Stimulated activated CD4-positive, alpha-beta T cell treated with anti-CD3 and anti-CD28 coated beads, Interleukin-12 subunit alpha, Interleukin-12 subunit beta, amount 100 ng/mL, for 4 hours (primary cell): ENCODE results near the gene KCNIP4.

ENCODE experiments used
- DNase-seq: peaks from one replicate; pipeline ENCODE4 v3.0.0-alpha.2; 2020

The KCNIP4 gene

DNA sequence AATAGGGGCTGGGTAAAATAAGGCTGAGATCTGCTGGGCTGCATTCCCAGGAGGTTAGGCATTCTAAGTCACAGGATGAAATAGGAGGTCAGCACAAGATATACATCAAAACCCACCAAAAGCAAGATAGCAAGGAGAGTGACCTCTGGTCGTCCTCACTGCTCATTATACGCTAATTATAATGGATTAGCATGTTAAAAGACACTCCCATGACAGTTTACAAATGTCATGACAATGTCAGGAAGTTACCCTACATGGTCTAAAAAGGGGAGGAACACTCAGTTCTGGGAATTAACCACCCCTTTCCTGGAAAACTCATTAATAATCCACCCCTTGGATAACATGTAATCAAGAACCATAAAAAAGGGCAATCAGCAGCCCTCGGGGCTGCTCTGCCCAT lies 403.6 kb downstream of the KCNIP4 start:
- no peak for DNase-seq

DNA sequence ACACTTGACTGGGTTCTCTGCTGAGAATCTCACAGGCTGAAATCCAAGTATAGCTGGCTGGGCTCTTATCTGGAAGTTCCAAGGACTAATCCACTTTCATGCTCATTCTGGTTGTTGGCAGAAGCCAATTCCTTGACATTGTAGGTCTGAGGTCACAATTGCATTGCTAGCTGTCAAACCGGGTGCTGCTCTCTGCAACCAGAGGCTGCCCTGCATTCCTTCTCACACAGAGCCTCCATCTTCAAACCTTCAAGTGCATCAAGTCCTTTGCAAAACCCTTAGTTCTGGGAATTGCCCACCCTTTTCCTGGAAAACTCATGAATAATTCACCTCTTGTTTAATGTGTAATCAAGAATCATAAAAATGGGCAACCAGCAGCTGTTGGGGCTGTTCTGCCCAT lies 404.2 kb downstream of the KCNIP4 start:
- DNase-seq = no peak

DNA sequence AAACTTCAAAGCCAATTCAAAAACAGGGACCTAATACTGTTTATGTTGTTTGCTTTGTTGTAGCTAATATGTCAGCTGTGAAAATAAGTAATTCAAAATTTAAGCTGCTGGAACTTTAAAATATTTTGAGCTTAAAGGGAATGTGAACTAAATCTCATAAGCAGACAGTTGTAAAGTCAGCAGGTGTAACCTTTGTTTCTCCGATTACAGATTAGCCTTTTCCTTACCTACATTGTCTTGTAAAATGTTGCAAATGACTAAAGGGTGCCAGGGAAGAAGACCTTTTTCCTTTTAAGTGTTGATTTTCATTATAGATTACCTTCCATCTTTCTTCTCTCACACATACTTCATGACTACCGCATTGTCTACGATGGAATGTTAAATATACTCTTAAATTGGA lies 405.1 kb downstream of the KCNIP4 start:
- DNase-seq = no peak

DNA sequence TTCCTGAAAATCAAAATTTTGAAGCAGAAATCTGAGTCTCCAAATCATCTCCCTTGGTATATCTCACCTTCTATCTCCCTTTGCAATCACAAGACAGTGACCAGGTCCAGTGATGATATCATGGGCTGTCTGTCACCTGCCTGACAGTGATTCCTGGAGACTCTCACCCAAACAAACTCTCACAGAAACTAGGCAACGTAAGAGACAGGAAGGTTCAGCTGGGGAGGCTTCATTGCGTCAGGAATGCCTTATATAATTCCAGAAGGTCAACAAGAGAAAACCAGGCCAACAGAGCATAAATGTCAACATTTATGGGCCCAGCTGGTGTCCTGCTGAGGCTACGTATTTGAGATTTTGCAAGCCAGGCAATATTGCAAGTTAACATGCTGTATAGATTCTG lies 412.7 kb downstream of the KCNIP4 start:
- DNase-seq = no peak

DNA sequence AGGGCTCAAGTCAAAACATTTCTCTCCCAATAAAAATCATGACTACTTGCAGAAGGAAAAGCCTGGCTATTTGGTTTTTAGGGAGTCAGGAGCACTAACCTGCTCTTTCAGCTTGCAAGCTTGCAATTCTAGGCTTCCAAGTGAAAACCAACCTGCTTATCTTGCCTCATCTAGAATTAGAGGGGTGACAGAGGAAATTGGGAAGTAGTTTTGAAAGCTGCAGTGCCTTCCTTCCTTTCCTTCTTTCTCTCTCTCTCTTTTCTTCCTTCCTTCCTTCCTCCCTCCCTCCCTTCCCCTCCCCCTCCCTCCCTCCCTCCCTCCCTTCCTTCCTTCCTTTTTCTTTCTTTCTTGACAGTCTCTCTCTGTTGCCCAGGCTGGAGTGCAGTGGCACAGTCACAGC lies 417.5 kb downstream of the KCNIP4 start:
- DNase-seq = no peak

DNA sequence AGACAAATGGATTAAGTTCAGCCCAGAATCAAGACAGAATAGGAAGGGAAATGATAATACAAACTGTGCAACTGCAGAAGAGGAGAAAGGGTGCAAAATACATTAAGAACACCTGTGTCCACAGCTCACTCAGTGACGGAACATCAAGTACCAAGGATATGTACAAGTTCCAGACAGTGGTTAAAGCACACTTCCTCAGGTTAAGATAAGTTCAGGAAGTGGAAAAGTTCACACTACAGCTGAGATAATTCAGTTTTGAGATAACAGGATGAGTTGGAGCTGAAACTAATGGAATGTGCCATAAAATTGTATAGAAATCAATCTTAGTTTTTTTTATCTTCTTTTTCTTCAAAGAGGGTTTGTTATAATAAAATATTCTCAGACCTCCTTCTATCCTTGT lies 419.4 kb downstream of the KCNIP4 start:
- no peak for DNase-seq

DNA sequence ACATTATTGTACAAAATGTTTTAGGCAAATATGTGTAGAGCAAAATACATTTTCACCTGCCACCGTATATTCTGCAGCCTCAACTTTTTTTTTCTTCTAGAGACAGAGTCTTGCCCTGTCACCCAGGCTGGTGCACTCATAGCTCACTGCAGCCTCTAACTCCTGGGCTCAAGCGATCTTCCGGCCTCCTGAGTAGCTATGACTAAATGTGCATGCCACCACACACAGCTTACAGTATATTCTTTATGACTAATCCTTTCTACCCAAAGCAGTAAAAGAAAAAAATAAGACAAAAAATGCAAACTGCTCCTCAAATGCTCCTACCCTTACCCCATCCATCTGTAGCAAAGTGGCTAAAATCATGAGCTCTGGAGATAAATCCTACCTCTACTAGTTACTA lies 426.3 kb downstream of the KCNIP4 start:
- no peak for DNase-seq

DNA sequence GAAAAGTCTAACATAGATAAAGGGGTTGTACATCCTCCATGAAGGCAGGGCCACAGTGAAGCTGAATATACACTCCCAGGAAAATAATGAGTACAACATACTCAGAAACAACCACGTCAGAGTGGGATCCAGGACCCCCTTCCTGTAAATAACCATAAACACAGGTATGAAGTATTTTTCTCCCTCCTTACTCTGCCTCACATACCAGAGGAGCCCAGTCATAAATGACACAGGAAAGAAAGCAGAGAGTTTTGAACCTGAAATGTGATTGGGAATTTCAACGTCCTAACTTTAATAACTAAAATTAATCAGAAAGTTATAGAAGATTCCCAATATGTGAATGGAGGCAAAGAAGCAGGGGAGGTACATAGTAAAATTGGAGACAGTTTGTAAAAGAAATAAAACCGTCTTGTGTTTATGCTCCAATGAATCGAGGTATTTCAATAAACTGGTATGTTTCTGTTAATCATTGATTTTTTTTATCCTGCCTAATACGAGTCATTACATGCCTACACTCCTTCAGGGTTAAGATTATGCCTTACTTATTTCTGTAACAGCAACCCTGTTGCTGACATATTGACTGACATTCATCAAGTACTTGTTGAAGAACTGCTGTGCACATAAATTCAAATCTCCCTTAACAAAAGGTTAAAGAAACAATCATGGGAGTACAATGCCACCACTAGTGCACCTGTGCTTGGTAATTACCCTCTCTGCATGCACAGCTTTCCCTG lies 431.3 kb downstream of the KCNIP4 start:
- DNase-seq = no peak

DNA sequence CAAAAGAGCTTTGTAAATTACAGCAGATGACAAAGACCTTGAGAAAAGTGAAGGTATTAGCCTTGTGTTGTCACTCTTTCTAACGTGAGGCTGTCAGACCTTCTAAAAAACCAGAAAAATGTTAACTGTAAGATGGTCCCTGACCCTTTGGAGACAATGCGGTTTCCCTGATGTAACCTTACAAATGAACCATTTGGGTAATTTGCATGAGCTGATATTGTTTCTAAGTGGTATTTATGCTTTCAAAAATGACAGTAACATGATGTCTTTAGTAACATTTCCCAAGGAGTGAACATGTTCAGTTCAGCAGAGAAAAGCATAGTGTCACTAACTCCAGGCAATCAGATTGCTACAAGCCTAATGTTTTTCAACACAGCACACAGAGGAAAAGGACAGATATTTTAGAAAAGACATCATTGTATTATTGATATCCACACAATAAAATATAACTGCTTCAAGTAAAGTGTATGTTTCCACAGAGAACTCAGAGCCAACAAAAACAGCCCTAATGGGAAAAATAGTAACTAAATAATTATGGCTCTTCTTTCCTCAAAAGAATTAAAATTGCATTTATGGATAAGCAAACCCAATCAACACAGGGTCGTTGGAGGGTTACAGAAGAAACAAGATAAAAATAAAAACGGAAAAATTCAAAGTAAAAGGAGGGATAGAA lies 434.4 kb downstream of the KCNIP4 start:
- DNase-seq = no peak

DNA sequence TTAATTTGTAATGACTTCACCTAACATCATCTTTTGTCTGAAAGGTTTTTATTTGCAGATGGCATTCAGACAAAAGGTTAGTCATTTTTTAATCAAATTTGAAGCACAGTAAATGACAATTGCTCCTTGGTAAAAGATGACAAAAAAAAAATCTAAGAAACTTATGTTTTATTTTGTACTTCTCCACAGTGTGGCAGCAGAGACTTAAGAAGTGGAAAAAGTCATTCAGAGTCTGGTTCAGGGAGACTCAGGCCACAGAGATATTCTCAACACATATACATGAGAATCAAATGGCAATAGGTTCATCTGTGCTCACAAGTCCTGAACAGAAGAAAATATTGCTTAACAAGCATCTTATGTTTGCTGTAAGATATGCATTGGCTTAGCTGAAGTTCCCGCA lies 436.2 kb downstream of the KCNIP4 start:
- DNase-seq = no peak

DNA sequence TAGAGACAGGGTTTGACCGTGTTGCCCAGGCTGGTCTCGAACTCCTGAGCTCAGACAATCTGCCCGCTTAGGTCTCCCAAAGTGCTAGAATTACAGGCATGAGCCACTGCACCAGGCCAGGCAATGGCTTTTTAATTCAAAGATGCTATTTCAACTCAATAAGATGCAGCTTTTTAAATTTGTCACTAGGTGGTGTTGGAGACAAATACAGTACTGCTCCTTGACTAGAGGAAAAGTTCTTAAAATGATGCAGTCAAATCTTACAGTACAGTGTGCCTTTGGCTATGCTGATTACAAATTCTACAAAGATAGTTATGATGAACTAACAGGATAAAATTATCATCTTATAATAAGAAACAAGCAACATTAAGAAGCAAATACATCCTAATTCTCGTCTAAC lies 441.1 kb downstream of the KCNIP4 start:
- DNase-seq = no peak

DNA sequence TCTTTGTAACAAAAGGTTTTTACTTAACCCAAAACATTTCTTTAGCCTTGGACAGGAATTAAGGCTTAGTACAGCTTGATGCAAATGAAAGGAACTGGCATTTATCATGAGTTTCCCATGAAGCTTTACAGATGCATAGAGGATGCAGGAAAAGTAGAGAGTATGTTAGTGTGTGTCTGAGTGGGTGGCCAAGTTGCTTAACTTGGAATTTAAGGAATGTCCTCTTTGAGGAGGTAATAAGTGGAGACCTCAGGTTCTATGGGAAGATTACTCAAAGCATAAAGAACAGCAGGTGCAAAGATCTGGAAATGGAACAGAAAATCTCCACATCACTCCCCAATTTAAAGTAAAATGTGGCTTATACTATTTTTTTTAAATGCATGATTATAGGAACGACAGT lies 457.9 kb downstream of the KCNIP4 start:
- no peak for DNase-seq

DNA sequence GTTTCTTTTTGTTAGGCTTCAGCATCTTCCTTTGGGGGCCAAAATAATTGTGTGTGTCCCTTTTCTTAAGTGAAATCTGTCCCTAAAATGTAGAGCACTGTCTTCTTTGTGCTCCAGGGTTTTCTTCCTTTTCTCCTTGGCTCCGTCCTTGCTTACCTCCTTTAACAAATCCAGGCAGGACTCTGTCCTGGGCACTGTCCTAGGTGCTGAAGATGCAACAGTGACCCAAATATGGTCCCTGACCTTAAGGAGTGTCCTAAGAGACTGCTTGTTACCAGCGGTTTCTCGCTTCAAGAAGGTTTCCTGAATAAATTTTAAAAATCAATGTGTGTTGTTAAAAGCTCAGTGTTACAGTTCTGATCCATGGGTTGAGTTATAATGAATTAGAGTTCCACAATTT lies 471.8 kb downstream of the KCNIP4 start:
- no peak for DNase-seq

DNA sequence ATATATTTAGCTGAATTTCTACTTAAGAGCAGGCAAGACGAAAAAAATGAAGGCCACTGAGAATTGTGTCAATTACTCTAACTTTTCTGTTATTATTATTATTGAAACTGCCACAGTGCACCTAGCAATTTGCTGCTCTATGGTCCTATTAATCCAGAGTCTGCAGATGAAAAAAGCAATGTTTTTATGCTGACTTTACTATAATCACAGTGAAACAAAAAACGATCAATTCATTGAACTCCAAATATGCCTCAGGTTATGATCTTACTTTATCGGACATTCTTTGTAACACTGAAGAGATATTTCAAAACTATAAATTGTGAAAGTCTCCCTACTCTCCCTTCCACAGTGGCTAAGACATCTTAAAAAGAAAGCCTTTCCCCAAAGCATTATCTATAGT lies 474.4 kb downstream of the KCNIP4 start:
- DNase-seq = no peak

DNA sequence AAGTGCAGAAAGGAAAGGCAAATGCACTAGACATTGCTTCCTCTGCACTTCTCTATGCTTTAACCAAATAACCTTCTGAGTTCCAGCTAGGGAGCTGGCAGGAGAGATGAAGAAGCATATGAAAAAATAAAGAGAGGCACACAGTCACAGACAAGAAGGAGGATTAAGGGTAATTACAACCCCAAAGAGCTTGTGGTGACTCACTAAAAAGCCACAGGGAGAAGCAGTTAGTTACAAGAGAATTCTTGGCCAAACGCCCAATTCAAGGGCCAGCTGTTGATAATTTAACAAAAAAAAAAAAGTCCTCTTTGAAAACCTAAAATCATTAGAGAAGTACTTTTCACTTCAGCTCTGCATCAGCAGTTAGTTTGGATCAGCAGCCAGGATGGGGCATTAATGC lies 478.0 kb downstream of the KCNIP4 start:
- DNase-seq = no peak

DNA sequence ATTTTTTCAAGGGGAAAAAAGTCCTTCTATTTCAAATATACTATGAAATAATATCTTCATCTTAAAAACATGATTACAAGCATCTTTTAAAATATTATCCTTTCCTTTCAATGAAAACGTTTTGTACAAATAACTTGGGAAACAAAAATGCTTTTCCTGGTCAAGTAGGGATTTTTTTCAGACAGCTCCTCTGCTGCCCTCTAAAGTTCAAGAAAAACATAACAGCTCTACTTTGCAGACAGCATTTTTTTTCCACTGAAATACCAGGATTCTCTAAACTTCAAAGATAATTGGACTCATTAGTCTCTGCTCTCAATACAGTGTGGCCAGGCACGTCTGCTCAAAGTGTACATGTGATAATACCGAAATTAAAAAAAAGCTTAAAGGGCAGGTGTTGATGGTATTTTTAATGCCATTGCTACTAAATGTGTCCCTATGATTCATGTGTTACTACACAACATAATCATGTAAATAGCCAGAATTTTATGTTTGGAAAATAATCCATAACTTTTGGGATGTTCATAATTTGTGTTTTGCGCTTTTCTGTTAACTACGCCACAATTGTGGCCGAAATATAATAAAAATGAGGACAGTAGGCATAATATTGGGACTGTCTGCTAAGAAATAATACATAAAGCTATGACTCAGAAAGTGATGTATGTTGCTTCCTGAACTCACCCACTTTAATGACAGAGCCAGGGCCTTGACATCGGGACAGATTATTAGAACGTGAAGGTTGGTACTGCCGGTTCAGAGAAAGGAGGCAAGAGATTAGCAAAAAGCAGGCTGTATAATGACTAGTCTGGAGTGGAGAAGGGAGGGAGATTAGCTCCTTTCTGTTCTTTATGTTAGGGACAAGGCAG lies 478.9 kb downstream of the KCNIP4 start:
- DNase-seq = no peak

DNA sequence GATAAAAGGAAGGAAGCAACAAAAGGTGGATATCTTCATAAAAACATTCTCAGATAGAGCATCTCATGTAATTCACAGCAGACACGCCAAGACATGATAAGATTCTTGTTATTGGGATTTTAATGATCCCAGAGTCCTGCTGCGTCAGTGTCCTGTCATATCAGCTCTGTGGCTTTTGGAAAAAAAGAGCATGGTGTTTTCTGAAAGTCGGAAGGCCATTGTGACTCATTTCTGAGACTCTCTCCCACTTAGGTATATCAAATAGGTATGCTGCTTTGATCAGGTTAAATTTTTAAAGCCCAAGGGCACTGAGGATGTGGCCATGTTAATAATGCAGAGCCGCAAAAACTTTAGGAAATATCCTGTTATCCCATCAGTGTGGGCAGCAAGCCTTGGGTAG lies 481.0 kb downstream of the KCNIP4 start:
- no peak for DNase-seq

DNA sequence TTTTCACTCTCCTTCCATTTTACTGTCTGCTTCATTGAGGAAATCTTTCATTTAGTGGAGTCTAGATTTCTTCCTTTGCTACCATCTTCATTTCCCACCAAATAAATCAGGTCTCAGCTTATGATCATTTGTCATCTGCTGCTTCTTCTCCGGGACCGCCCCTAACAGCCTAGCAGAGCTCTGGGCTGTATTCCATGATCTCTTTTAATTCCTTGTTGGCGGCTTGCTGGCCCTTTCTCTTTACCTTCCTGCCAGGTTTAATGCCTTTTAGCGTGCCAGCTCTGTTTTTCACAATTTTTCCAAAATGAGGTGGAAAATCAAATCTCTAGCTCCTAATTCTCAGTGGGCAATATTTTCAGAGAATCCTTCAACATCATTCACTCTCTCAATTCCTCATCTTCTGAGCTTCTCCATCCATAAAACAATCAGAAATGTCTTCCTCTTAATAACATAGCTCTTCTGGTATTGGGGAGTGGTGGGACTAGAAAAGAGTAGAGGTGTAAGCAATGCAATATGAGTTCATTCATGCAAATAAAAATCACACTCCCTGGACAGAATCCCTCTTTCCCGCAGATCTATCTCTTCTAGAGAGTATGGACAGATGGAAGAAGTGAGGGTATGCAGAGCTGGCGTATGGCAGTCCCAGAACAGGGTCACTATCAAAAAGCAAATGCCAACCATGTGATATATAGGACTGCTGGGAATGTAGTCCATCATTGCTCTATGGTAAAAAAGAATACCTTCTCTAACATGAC lies 491.3 kb downstream of the KCNIP4 start:
- no peak for DNase-seq

DNA sequence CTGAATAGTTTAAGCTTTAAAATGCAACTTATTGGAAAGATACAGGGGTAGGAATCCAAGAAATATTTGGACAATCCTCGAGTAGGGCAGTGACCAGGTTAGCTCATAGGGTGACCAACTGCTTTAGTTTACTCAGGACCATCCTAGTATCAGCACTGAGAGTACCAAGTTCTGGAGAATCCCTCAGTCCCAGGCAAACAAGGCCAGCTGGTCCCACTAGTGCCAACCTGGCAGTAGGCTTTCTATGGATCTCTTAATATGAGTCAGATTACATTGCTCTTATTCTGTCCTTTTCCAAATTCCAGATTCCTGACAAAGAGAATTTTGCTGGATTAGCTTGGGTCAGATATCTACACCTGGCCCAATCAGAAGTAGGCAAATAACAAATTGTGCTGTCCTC lies 493.7 kb downstream of the KCNIP4 start:
- DNase-seq = no peak

DNA sequence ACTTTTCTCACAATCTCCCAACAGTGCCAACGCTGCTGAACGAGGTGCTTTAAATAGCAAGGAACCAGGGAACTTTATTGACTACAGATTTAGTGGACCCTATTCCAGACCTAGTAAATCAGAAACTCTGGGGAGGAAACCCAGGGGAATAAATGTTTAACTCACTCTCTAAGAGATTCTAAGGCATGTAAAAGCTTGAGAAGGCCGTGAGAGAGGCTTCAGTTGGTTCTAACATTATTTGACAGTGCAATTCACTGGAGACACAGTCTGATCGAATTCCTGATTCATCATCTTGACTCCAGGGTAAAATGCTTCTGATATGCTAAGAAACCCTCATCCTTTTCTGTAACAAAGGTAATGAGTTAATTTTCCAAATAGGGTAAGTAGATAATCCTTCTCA lies 494.4 kb downstream of the KCNIP4 start:
- DNase-seq = no peak

DNA sequence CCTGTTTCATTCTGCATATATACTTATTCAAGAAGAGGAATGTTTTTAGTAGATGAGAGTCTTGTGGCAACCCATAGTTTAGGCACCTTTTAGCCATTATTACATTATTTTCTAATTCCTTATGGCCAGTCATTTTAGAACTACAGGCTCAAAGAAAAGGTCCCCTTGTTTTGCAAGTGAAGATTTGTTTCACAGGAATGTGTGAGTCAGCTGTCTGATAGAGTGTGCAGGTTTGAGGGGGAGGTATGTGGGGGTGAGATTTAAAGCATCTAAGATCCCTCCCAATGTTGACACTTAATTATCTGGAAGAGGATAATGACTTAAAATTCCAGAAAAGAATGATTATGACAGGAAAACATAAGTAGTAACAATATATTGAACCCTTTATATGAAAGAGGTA lies 495.6 kb downstream of the KCNIP4 start:
- no peak for DNase-seq

DNA sequence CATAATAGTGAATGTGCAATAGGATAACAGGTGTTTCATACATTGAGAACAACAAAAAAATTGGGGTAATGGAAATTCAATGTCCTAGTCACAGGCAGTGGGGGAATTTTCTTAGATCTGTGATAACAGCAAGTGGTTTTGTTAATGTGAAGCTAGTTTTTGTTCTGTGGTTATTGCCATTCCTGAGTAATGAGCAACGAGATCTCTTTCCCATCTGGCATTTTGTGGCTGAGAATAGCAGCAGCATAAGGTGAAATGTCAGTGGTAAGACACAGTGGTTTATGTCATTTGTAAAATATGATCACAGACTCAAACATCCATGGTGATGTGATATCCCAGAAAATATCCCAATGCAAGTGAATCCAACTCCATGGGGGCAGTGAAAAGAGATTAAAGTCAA lies 497.5 kb downstream of the KCNIP4 start:
- no peak for DNase-seq

DNA sequence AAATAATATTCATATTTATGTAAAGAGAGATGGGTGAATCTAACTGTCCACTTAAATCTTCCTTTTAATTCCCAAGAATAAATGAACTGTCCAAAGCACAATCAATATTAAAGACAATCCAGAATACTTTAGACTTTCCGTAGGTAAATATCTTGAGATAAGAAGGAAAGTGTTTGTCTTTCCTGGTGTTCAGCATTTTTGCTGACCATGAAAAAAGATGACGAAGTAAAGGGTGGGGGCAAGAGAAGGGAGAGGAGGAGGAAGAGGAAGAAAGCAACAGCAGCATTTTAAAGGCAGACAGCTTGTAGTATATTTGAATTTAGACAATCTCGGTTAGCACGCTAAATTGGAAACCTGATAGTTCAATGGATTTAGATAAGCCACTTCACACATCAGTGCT lies 498.2 kb downstream of the KCNIP4 start:
- DNase-seq = no peak
